IMR-90 (cell line): ENCODE results near the gene IFNG-AS1. TPM values are rescaled to one million over a fixed set of nuclear protein-coding genes. Genes with fewer than 3 reads are reported as not detected.

Experiments
- ATAC-seq: fragments of 200-7000 bp; cut with Tn5 transposase; 2 replicates; pipeline ENCODE4 v1.9.1; 2020; ENCODE audit warnings: low read depth, mild to moderate bottlenecking, moderate library complexity
- BruUV-seq: library from RNA; stranded (reverse); fragments of 400-500 nt; replicated peaks from 2 replicates; lab custom pipeline; 2021; lab: Mats Ljungman, UMichigan
- CTCF ChIA-PET: fragments of 300-600 bp; formaldehyde crosslinking; extraction: SDS; loops from one replicate; lab custom pipeline; 2021; ENCODE audit warnings: antibody characterized with exemption; lab: Yijun Ruan, JAX
- POLR2A ChIA-PET: fragments of 300-600 bp; sonication (Branson Sonifier 250); formaldehyde crosslinking; loops from one replicate; lab custom pipeline; 2022; ENCODE audit warnings: antibody characterized with exemption; ENCODE audit not compliant: unreplicated experiment; lab: Charles Lee
- DNase-seq: peaks from one replicate; pipeline ENCODE4 v3.0.0; 2013
- H2AFZ ChIP-seq: replicated peaks from 2 replicates; pipeline ENCODE3; 2013; ENCODE audit warnings: low read length, mild to moderate bottlenecking; ENCODE audit not compliant: poor library complexity
- H2AK5ac ChIP-seq: 2 replicates; pipeline ENCODE4 v1.6.1; 2013; ENCODE audit warnings: low read depth, low read length, inconsistent platforms
- H2AK9ac ChIP-seq: replicated peaks from 2 replicates; pipeline ENCODE3; 2013; ENCODE audit warnings: mild to moderate bottlenecking, low read depth, low read length, moderate library complexity; ENCODE audit not compliant: poor library complexity
- H2BK120ac ChIP-seq: 2 replicates; pipeline ENCODE4 v1.6.1; 2013; ENCODE audit warnings: low read depth, low read length, inconsistent platforms
- H2BK15ac ChIP-seq: 3 replicates; pipeline ENCODE4 v1.6.1; 2013; ENCODE audit warnings: low read depth, low read length, inconsistent platforms
- H2BK20ac ChIP-seq: 2 replicates; pipeline ENCODE4 v1.6.1; 2013; ENCODE audit warnings: low read depth, mild to moderate bottlenecking, inconsistent platforms, low read length, moderate library complexity
- H2BK5ac ChIP-seq: 2 replicates; pipeline ENCODE4 v1.6.1; 2013; ENCODE audit warnings: mild to moderate bottlenecking, low read depth, low read length, inconsistent platforms; ENCODE audit not compliant: poor library complexity, severe bottlenecking
- H3K14ac ChIP-seq: replicated peaks from 2 replicates; pipeline ENCODE4 v1.6.1; 2013; ENCODE audit warnings: low read depth, low read length, inconsistent platforms
- H3K18ac ChIP-seq: 2 replicates; pipeline ENCODE4 v1.6.1; 2013; ENCODE audit warnings: low read depth, low read length, control low read depth
- H3K23ac ChIP-seq: 2 replicates; pipeline ENCODE4 v1.6.1; 2013; ENCODE audit warnings: low read depth, low read length, inconsistent platforms
- H3K27ac ChIP-seq: 2 replicates; pipeline ENCODE4 v1.5.1; 2013; ENCODE audit warnings: mild to moderate bottlenecking, control low read depth, low read length; ENCODE audit not compliant: insufficient read depth
- H3K27me3 ChIP-seq: 2 replicates; pipeline ENCODE4 v1.6.1; 2013; ENCODE audit warnings: low read length; ENCODE audit not compliant: control insufficient read depth, insufficient read depth
- H3K36me3 ChIP-seq: 2 replicates; pipeline ENCODE4 v1.6.1; 2013; ENCODE audit warnings: low read length, mixed read lengths; ENCODE audit not compliant: control insufficient read depth, insufficient read depth
- H3K4ac ChIP-seq: 2 replicates; pipeline ENCODE4 v1.6.1; 2013; ENCODE audit warnings: low read depth, low read length, inconsistent platforms
- H3K4me1 ChIP-seq: 2 replicates; pipeline ENCODE4 v1.6.1; 2013; ENCODE audit warnings: low read length, mixed read lengths; ENCODE audit not compliant: control insufficient read depth, insufficient read depth
- H3K4me2 ChIP-seq: 2 replicates; pipeline ENCODE4 v1.6.1; 2013; ENCODE audit warnings: low read depth, mild to moderate bottlenecking, control low read depth, low read length, moderate library complexity
- H3K4me3 ChIP-seq: 2 replicates; pipeline ENCODE4 v1.5.1; 2013; ENCODE audit warnings: low read depth, mild to moderate bottlenecking, control low read depth, low read length, moderate library complexity; ENCODE audit not compliant: insufficient read depth
- H3K56ac ChIP-seq: 2 replicates; pipeline ENCODE4 v1.6.1; 2013; ENCODE audit warnings: low read length, inconsistent platforms; ENCODE audit not compliant: insufficient read depth; ENCODE audit errors: extremely low read depth
- H3K79me1 ChIP-seq, 2 experiments: 2 replicates each; pipeline ENCODE4 v1.6.1; 2013; ENCODE audit warnings: low read length in 2 of 2, inconsistent platforms in 1 of 2, low read depth in 1 of 2
- H3K9ac ChIP-seq: 2 replicates; pipeline ENCODE4 v1.6.1; 2013; ENCODE audit warnings: low read depth, low read length, control low read depth
- H3K9me1 ChIP-seq: 2 replicates; pipeline ENCODE4 v1.6.1; 2013; ENCODE audit warnings: low read length, inconsistent platforms; ENCODE audit not compliant: insufficient read depth
- H3K9me3 ChIP-seq: 2 replicates; pipeline ENCODE4 v1.6.1; 2013; ENCODE audit warnings: low read length; ENCODE audit not compliant: control insufficient read depth, insufficient read depth
- H4K20me1 ChIP-seq: 2 replicates; pipeline ENCODE4 v1.6.1; 2013; ENCODE audit warnings: low read length, inconsistent platforms; ENCODE audit not compliant: insufficient read depth
- H4K5ac ChIP-seq: 2 replicates; pipeline ENCODE4 v1.6.1; 2013; ENCODE audit warnings: mild to moderate bottlenecking, low read depth, low read length, control low read depth
- H4K8ac ChIP-seq, 2 experiments: 2 replicates each; pipeline ENCODE4 v1.6.1; 2013; ENCODE audit warnings: low read depth in 2 of 2, low read length in 2 of 2, control low read depth in 1 of 2, inconsistent platforms in 1 of 2
- H4K91ac ChIP-seq: 2 replicates; pipeline ENCODE4 v1.6.1; 2013; ENCODE audit warnings: low read depth, low read length, inconsistent platforms; ENCODE audit not compliant: insufficient read depth
- BHLHE40 ChIP-seq: fragments of 150-350 bp; IDR thresholded peaks from 2 replicates; pipeline ENCODE4 v1.6.1; 2016; ENCODE audit warnings: mild to moderate bottlenecking, low read depth, low read length
- CEBPB ChIP-seq: IDR thresholded peaks from 2 replicates; pipeline ENCODE4 v1.6.1; 2012; ENCODE audit warnings: low read depth, low read length, improper control_type of control experiment
- CHD1 ChIP-seq: IDR thresholded peaks from 2 replicates; pipeline ENCODE4 v1.6.1; 2012; ENCODE audit warnings: low read depth, low read length, improper control_type of control experiment
- CTCF ChIP-seq: conservative IDR thresholded peaks from 2 replicates; pipeline ENCODE4 v1.5.1; 2012; ENCODE audit warnings: mild to moderate bottlenecking, low read depth, low read length, improper control_type of control experiment
- ELK1 ChIP-seq: fragments of 150-350 bp; IDR thresholded peaks from 2 replicates; pipeline ENCODE4 v1.6.1; 2016; ENCODE audit warnings: low read depth, mild to moderate bottlenecking, low read length, moderate library complexity, borderline replicate concordance
- FOS ChIP-seq: fragments of 150-350 bp; IDR thresholded peaks from 2 replicates; pipeline ENCODE4 v1.6.1; 2016; ENCODE audit warnings: low read depth, low read length
- MAFK ChIP-seq: IDR thresholded peaks from 2 replicates; pipeline ENCODE4 v1.6.1; 2012; ENCODE audit warnings: low read depth, low read length, improper control_type of control experiment
- MAZ ChIP-seq: IDR thresholded peaks from 2 replicates; pipeline ENCODE4 v1.6.1; 2012; ENCODE audit warnings: low read depth, mild to moderate bottlenecking, low read length, improper control_type of control experiment, moderate library complexity, borderline replicate concordance
- MXI1 ChIP-seq: IDR thresholded peaks from 2 replicates; pipeline ENCODE4 v1.6.1; 2012; ENCODE audit warnings: low read depth, mild to moderate bottlenecking, low read length, moderate library complexity, borderline replicate concordance
- NFE2L2 ChIP-seq: fragments of 150-350 bp; IDR thresholded peaks from 2 replicates; pipeline ENCODE4 v1.6.1; 2016; ENCODE audit warnings: low read depth, mild to moderate bottlenecking, low read length
- POLR2A ChIP-seq: IDR thresholded peaks from 2 replicates; pipeline ENCODE4 v1.6.1; 2012; ENCODE audit warnings: mild to moderate bottlenecking, low read depth, low read length
- RAD21 ChIP-seq: IDR thresholded peaks from 2 replicates; pipeline ENCODE4 v1.6.1; 2012; ENCODE audit warnings: low read length, improper control_type of control experiment
- RCOR1 ChIP-seq: IDR thresholded peaks from 2 replicates; pipeline ENCODE4 v1.6.1; 2012; ENCODE audit warnings: mild to moderate bottlenecking, low read length, improper control_type of control experiment; ENCODE audit not compliant: insufficient replicate concordance
- RFX5 ChIP-seq: IDR thresholded peaks from 2 replicates; pipeline ENCODE4 v1.8.0; 2012; ENCODE audit warnings: low read depth, mild to moderate bottlenecking, low read length, moderate library complexity
- SMC3 ChIP-seq: fragments of 150-350 bp; IDR thresholded peaks from 2 replicates; pipeline ENCODE4 v1.6.1; 2016; ENCODE audit warnings: low read depth, mild to moderate bottlenecking, antibody characterized with exemption, low read length, moderate library complexity
- USF2 ChIP-seq: fragments of 150-350 bp; IDR thresholded peaks from 2 replicates; pipeline ENCODE4 v1.6.1; 2017; ENCODE audit warnings: mild to moderate bottlenecking, antibody characterized with exemption, low read length, low read depth
- dilution Hi-C: fragments of 300-500 bp; cut with HindIII; formaldehyde crosslinking; loops from one replicate; pipeline ENCODE4 v1.14.3; 2018; ENCODE audit warnings: low sequenced_read_pairs; ENCODE audit not compliant: unreplicated experiment
- in situ Hi-C: fragments of 300-500 bp; cut with MboI; formaldehyde crosslinking; loops from 3 replicates; pipeline ENCODE4 v1.14.3; 2019; ENCODE audit warnings: low sequenced_read_pairs, inconsistent platforms, mixed read lengths
- intact Hi-C: fragments of 100-400 bp; cut with micrococcal nuclease; formaldehyde crosslinking; loops from 2 replicates; pipeline ENCODE4 v1.10.0; 2022
- polyA plus RNA-seq, 3 experiments: library from polyadenylated mRNA; depleted of rRNA; stranded (reverse); fragments of >200 nt; gene quantifications; 2 replicates each; pipeline ENCODE4 v1.2.3, GENCODE V29; 2012; ENCODE audit warnings: low replicate concordance in 1 of 3
- total RNA-seq: library from RNA; depleted of rRNA; stranded (reverse); fragments of >200 nt; gene quantifications from 2 replicates; pipeline ENCODE4 v1.2.3, GENCODE V29; 2012

IFNG-AS1 gene
- total and polyA plus RNA-seq, 2 of the 4 experiments (the other 2 are of a cell fraction) = not detected

GRCh38 chr12:68037616-68038255 is 48.5 kb downstream of the IFNG-AS1 start:
- H3K9me3 ChIP-seq = no peaks in the 10 kb centered on the region
- no peak overlapping the region for H4K91ac ChIP-seq
- H4K5ac ChIP-seq = no peak overlapping the region
- no peak overlapping the region for H3K56ac ChIP-seq
- intact Hi-C loops = no loop called here
- no peaks in the 10 kb centered on the region for H3K4me1 ChIP-seq
- ATAC-seq (no peak), DNase-seq (no peak)
- dilution Hi-C loops = no loop called here
- POLR2A ChIA-PET = interaction anchor here (0.6 kb wide), 1 partner anchor 168 kb away, joined by 4 read pairs; no protein-coding TSS in a partner anchor
- H3K9me1 ChIP-seq = no peaks in the 10 kb centered on the region
- no peaks in the 10 kb centered on the region for H3K36me3 ChIP-seq
- H2BK120ac ChIP-seq = no peak overlapping the region
- no peaks in the 10 kb centered on the region; the same call in 1 of the 2 replicates for H3K27me3 ChIP-seq
- H3K23ac ChIP-seq = no peak overlapping the region
- H3K4ac ChIP-seq = no peak overlapping the region
- TF ChIP-seq RCOR1 = no peak
- no peak for TF ChIP-seq RFX5
- TF ChIP-seq SMC3 = no peak
- TF ChIP-seq FOS = no peak
- no peak for TF ChIP-seq CHD1
- TF ChIP-seq USF2 = no peak
- TF ChIP-seq MAZ = no peak
- TF ChIP-seq ELK1 = no peak
- no peak for TF ChIP-seq MAFK
- TF ChIP-seq CEBPB = no peak
- no peak for TF ChIP-seq RAD21
- TF ChIP-seq BHLHE40 = no peak
- no peak for TF ChIP-seq MXI1
- no peak for TF ChIP-seq CTCF
- no peak for TF ChIP-seq POLR2A
- TF ChIP-seq NFE2L2 = no peak
- CTCF ChIA-PET = no interaction called here
- no peak overlapping the region for H3K27ac ChIP-seq
- H3K4me2 ChIP-seq = no peak overlapping the region
- H3K18ac ChIP-seq = no peak overlapping the region
- no peaks in the 10 kb centered on the region for H4K20me1 ChIP-seq
- H3K4me3 ChIP-seq = no peak overlapping the region
- no peak overlapping the region for H3K14ac ChIP-seq
- H2AFZ ChIP-seq = no peak overlapping the region
- in situ Hi-C loops = no loop called here
- no peak overlapping the region for H2BK15ac ChIP-seq
- no peaks in the 10 kb centered on the region for H3K79me1 ChIP-seq
- H2AK5ac ChIP-seq = no peak overlapping the region
- no peak overlapping the region for H2BK5ac ChIP-seq
- no peak overlapping the region for H2AK9ac ChIP-seq
- H4K8ac ChIP-seq = no peak overlapping the region
- BruUV-seq = no TSS peak
- H3K9ac ChIP-seq = no peak overlapping the region
- no peak overlapping the region for H2BK20ac ChIP-seq
